GM18526 (cell line): ENCODE data around the gene RPS6KA2.

ENCODE experiments used
- POLR2A ChIP-seq: IDR thresholded peaks from 3 replicates; pipeline ENCODE4 v1.6.1; 2011; ENCODE audit not compliant: insufficient read length; ENCODE audit errors: extremely low read depth

Gene RPS6KA2

DNA sequence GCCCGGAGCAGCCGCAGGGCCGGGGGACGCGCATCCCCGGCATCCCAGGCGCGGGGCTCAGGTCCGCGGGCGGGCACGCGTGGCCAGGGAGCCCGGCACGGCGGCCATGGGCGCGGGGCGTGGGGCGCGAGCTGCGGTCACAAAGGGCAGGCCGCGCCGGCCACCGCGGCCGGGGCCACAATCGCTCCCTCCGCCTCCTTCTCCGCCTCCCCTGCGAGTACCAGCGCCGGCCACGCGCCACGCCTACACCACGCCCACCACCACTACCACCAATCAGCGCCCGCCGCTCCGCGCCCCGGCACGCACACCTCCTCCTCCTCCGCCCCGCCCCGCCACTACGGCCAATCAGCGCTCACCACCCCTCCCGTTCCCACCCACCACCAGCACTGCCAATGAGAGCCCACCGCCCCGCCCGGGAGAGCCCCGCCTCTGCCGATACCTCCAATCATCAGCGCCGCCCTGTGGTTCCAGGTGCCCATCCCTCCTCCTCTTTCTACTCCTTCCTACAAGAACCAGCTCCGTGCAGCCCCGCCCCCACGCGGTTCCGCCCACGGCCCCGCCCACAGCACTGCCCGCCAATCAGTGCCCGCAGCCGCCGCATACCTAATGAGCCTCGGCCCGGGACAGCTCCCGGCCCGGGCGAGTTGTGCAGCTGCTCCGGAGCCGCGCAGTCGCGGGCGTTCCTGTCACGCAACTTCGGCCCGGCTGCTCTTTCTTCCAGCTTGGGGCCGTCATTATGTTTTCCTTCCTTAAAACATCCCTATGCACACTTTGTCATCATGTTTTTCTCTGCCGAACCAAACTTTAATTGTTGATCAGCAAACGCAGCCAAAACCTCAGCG is at the start of gene RPS6KA2:
Gene RPS6KA2 (minus strand): TSS at position 219 of the 842 bp plus-strand sequence. CDS start 232 bp downstream, outside the sequence.
- peak; percentile 25 for TF ChIP-seq POLR2A

DNA sequence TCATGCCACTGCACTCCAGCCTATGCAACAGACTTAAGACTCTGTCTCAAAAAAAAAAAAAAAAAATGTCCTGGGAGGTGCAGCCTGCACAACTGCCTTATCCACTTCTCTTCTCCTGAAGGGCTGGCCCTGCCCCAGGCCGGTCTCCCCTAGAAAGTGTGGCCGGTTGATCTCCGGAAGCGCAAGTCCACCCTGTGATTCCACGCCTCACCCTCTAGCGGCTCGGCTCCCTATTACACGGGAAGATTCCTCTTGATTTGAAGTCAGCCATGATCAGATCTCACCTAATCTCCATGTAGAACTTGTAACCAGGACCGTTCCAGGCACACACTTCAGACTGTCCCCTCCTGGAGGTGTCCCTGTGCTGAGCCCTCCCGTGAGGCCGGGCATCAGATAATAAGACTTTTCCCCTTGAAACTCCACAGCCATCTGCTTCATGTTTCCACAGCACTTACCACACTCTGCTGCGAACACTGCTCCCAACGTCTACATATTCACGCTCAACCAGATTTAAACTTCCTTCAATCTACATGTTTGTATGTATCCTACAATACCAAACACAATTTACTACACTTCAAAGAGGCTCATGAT is 49.3 kb upstream of the RPS6KA2 start:
- TF ChIP-seq POLR2A: no peak

DNA sequence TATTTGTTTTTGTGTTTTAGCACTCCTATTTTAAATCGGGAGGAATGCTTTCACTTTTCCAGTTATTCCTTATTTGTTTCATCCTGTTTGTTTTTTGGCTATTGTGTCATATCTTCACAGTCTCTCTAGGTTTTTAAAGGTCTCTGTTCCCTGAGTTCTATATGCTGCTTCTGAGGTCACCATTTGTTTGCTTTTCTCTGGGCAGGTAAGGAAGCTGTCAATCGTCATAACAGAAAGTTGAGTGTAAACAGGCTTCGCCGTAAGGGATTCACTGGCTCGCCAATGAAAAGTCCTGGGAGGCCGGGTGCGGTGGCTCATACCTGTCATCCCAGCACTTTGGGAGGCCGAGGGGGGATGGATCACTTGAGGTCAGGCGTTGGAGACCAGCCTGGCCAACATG is 48.7 kb upstream of the RPS6KA2 start:
- no peak for TF ChIP-seq POLR2A

DNA sequence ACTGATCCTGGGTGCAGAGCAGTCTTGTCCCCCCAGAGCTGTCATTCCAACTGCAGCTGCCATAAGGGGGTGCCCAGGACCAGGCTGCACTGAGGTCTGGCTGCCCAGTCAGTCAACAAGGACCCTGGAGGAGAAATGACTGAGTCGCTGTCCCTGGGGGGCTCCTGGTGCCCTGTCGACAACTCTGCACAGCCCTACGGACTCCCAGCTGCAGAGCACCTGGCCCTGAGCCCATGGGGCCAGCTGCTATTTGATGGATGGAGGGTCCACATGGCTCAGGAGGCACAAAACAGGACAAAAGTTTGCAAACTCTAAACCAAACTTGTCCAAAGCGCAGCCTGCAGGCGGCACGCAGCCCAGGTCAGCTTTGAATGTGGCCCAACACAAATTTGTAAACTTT is 46.3 kb upstream of the RPS6KA2 start:
- no peak for TF ChIP-seq POLR2A

DNA sequence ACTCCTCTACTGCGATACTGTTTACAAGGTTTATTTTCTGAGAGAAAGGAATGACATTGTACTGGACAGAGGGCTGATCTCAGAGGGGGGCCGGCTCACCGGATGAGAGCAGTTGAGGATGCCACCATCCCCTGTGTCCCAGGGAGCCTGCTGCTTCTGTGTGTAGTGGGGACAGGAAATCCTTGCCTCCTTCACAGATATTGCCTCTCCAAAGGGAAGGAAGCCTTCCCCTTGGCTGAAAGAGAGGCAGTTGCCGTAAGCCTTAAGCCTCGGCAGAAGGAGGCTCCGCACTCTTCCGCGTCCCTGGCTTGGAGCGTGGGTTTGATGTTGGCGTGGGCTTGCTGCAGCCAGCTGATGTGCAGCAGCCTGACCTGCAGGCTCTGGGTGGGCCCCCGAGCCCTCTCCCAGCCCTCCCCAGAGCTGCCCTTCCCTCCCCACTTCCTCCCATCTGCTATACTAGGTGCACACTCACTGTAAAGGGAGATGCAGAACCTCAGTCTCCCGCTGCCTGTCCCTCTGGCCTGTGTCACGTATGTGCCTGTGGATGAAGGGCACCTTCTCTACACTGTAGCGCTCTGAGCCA is 45.7 kb upstream of the RPS6KA2 start:
- TF ChIP-seq POLR2A: no peak

DNA sequence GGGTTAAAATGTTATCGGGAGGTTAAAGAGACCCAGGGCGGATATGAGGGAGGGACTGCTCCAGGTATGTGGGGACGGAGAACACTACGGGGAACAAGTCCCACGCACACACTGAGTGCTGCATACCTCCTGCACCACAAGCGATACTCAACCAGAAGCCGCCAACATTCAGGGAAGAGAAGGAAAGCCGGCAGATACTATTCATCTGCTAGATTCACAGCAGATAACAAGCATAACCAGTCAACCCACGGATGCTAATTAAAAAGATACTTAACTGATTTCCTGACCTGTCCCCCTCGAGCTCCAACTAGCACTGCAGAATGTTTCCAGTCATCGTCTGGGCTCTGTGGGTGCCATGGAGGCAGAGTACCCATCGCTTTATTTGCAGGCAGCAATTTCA is 45.1 kb upstream of the RPS6KA2 start:
- no peak for TF ChIP-seq POLR2A

DNA sequence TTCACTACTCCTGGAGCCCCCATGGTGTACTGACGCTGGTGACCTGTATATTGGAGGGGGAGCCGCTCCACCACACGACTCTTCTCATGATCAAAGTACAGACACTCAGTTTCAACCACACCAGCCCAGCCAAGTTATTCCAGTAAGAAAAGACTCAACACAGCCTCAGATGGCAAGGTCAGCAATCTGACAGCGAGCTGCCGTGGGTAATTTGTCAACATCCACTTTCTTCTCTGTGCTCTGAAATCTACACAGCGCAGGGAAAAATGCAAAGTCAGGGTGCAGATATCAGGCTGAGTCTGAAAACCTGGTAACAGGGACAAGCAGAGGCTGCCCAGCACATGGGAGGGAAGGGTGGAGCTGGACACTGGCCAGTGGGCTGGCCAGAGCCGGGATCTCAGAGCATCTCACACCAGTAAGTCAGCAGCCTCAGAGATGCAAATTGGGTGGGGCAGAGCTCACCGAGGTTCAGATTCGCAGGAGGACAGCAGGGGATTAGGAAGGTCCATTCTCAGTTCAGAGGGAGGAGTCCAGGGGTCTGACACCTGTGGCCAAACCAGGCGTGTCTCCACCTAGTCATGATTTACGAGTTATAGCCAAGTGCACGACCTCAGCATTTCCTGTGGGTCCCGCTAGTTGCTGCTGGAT is 44.5 kb upstream of the RPS6KA2 start:
- TF ChIP-seq POLR2A: no peak

DNA sequence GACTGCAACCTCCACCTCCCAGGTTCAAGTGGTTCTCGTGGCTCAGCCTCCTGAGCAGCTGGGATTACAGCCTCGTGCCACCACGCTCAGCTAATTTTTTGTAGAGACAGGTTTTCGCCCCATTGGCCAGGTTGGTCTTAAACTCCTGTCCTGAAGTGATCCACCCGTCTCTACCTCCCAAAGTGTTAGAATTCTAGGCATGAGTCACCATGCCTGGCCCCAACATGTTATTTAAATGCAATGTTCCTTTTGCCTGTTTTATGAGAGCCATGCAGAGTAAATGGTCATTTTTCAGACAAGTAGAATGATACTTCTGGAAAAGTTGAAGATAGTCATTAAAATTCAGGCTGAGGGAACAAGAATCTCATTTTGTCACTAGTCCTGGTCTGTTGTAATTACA is 43.8 kb upstream of the RPS6KA2 start:
- no peak for TF ChIP-seq POLR2A

DNA sequence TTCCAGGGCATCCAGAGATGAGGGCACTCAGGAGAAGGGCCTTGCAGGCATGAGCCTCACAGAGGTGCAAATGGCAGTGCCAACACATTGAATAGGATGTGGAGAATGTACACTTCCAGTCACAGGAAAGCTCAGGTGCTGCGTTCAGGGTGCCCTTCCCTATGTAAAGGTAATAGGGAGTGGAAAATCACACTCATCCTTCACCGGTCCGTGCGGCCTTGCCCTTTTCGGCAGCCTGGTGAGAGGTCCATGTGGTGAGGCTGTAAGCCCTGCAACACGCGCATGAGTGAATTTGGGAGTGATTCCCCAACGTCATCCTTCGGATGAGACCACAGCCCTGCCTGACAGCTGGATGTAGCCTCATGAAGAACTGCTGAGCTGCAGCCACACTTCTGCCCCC is 43.0 kb upstream of the RPS6KA2 start:
- no peak for TF ChIP-seq POLR2A

DNA sequence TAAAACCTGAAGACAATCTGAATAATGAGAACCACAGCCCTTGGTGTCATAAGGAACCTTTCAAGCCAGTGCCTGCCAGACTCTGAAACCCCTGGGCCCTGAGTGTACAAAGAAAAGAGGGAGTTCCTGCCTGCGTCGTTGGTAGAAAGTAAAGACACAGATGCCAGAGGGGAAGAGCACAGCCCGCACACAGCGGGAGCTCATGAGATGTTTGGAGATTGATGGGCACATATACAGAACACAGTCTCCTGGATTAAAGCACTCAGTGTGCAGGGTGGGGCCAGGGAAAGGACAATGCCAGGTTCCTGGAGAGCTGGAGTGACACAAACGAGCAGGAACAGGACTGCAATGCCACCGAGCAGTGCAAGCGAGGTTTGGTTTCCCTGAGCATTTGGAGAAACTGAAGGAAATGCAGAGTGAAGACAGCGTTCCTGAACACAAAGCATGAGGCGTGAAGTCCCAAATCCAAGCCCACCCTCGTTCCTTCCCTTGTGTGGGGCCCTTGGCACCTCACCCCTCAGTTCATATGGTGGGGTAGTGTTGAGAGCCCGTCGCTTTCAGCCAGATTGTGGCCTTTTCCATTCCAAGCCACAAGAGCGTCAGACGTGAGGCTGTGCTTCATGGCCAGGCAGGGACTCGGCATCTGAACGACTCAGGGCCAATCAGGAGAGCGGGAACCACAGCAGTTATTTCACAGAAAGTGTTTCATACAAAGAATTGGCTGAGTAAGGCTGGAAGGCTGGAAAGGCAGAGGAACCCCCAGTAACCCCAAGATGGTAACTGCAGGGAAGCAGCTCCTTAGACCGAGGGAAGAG is 41.0 kb upstream of the RPS6KA2 start:
- no peak for TF ChIP-seq POLR2A

DNA sequence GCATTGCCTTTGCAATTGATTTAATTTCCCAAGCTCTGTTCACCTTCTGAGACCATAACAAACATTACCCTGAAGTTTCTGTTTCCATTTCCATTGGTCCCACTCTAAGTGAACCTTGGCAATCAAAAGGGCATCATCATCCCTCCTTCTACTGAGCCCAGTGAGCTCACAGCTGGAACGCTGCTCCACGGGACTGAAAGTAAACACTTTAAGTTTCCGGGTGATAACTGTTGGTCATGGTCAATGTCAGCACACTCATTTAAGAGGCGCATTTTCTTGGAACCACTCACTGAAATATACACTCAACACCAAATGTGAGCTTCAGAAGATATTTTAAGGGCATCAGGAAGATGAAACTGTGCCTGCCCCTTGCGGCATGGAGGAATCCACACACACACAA is 37.1 kb upstream of the RPS6KA2 start:
- no peak for TF ChIP-seq POLR2A

DNA sequence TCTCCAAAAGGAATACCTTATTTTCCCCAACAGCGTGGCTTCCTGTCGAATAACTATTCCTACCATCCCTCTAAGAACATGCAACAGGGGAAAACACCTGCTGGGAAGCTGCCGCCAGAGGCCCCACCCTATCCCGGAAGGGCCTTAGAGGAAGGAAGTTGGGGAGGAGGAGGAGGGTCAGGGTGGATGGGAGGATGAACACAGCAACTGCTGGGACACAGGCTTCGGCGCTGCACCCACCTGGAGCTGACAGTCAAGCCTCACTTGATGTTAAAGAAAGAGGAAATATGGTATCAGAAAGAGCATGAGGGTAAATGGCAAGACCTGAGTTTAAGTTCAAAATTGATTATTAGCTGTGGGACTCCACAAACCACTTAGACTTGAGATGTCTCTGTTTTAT is 36.5 kb upstream of the RPS6KA2 start:
- TF ChIP-seq POLR2A: no peak

DNA sequence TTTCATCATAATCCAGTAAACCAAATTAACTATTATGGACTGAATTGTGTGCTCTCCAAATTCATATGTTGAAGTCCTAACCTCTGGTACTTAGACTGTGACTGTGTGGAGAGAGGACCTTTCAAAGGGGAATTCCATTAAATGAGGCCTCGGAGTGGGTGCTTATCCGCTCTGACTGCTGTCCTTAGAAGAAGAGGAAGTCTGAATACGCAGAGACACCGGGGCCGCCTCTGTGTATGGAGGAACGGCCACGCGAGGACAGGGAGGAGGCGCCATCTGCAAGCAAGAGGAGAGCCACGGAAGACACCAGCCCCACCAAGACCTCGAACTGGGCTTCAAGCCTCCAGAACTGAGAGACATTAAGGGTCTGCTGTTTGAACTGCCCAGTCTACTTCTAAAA is 35.6 kb upstream of the RPS6KA2 start:
- TF ChIP-seq POLR2A: no peak

DNA sequence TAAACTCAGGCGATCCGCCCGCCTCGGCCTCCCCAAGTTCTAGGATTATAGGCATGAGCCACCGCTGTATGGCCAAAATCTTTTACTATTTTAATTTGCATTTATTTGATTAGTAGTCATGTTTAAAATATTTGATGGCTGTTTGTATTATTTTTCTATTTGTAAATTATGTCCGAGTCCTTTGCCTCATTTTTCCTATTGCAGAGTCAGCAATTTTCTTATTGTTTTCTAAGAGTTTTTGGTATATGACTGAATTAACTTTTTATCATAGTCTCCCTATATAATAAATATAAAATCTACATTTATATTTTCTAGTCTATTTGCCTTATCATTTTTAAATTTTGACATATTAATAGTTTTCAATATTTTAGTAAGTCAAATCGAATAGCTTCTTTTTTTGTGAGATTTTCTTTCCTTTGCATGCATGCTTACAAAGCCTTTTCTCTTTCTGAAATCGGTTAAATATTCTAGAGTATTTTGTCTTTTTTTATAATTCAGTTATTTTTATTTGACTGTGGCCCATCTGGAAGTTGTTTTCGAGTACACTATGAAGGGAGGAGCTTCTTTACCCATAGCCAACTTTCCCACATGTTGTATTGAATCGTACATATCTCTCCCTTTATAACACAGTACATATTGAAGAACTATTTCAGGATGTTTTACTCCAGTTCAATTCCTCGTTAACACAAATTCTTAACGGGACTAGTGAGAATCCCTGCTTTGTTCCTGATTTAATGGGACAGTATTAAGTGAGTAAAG is 34.5 kb upstream of the RPS6KA2 start:
- no peak for TF ChIP-seq POLR2A
